ENCODE results near the gene ZSCAN25.

The ZSCAN25 gene

DNA sequence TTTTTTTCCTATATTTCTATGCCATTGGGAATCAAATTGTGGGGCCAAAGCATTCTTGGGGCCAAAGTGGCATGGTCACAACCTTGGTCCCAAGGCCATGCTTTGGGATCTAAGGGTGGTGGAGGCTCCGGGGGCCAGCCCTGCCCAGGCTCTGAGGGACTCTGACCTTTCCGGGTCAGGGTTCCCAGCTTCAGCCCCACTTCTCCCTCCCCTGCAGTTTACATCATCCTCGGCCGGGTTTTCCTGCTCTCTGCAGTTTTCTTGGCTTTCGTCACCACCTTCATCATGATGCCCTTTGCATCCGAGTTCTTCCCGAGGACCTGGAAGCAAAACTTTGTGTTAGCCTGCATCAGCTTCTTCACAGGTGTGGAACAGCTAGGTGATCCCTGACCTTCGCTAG is 10.2 kb upstream of the ZSCAN25 start:
- no peak overlapping the region for H3K18ac ChIP-seq (ENCODE audit: low read length)
- H3K4me2 ChIP-seq (ENCODE audit: low read length), result no peak overlapping the region
- no peaks in the 10 kb centered on the region for H3K27me3 ChIP-seq (ENCODE audit: insufficient read depth, low read length, poor library complexity)
- H3K4ac ChIP-seq (ENCODE audit: low read depth, low read length), result no peak overlapping the region
- no peak overlapping the region for H3K23ac ChIP-seq (ENCODE audit: low read length)
- H3K56ac ChIP-seq (ENCODE audit: low read length), result no peak overlapping the region
- no peak overlapping the region for H4K5ac ChIP-seq (ENCODE audit: low read length)
- H3K79me2 ChIP-seq (ENCODE audit: control insufficient read depth, insufficient read depth, low read length), result no peaks in the 10 kb centered on the region
- no peak overlapping the region for H3K27ac ChIP-seq (ENCODE audit: low read depth, low read length)
- H2AK5ac ChIP-seq (ENCODE audit: low read length), result no peak overlapping the region
- H2BK5ac ChIP-seq (ENCODE audit: low read length), result no peak overlapping the region
- no peaks in the 10 kb centered on the region for H3K36me3 ChIP-seq (ENCODE audit: control insufficient read depth, insufficient read depth, low read length)
- no peak overlapping the region for H3K9ac ChIP-seq (ENCODE audit: low read length)
- no peak overlapping the region for H4K8ac ChIP-seq (ENCODE audit: low read depth, low read length)
- no peak for DNase-seq
- no CpG with 5 or more reads among the region's 8 CpGs for WGBS (ENCODE audit: extremely low coverage, insufficient coverage, low lambda C conversion rate)
- H3K4me3 ChIP-seq (ENCODE audit: low read length), result no peak overlapping the region
- no peaks in the 10 kb centered on the region for H3K4me1 ChIP-seq (ENCODE audit: control insufficient read depth, low read depth, low read length)
- H3K79me1 ChIP-seq (ENCODE audit: low read length), result no peaks in the 10 kb centered on the region
- H2BK120ac ChIP-seq (ENCODE audit: low read depth, low read length), result no peak overlapping the region
- no peak overlapping the region for H2BK15ac ChIP-seq (replicated peaks; ENCODE audit: low read depth)

DNA sequence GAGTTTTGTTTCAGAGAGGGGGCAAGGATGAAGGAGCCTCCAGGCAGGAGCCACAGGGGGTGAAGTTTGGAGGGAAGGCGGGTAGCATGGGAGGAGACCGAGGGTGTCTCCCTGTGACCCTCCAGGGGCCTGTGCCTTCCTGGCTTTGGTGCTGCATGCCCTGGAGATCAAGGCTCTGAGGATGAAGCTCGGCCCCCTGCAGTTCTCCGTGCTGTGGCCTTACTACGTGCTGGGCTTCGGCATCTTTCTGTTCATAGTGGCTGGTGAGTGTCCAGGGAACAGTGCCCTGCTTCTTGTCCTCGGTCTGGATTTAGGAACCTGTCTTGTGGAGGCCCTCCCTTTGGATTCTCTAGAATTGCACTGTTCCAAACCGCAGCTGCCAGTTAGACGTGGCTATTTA is 9.2 kb upstream of the ZSCAN25 start:
- H2BK15ac ChIP-seq (replicated peaks; ENCODE audit: low read depth), result no peak overlapping the region
- H3K27me3 ChIP-seq (ENCODE audit: insufficient read depth, low read length, poor library complexity), result no peaks in the 10 kb centered on the region
- H3K4me3 ChIP-seq (ENCODE audit: low read length), result no peak overlapping the region
- no peaks in the 10 kb centered on the region for H3K4me1 ChIP-seq (ENCODE audit: control insufficient read depth, low read depth, low read length)
- no peak overlapping the region for H3K23ac ChIP-seq (ENCODE audit: low read length)
- no peak overlapping the region for H4K8ac ChIP-seq (ENCODE audit: low read depth, low read length)
- no peak overlapping the region for H2BK120ac ChIP-seq (ENCODE audit: low read depth, low read length)
- H3K18ac ChIP-seq (ENCODE audit: low read length), result no peak overlapping the region
- DNase-seq, result no peak
- no peak overlapping the region for H4K5ac ChIP-seq (ENCODE audit: low read length)
- no peak overlapping the region for H2BK5ac ChIP-seq (ENCODE audit: low read length)
- no peak overlapping the region for H3K4me2 ChIP-seq (ENCODE audit: low read length)
- no CpG with 5 or more reads among the region's 9 CpGs for WGBS (ENCODE audit: extremely low coverage, insufficient coverage, low lambda C conversion rate)
- H3K79me2 ChIP-seq (ENCODE audit: control insufficient read depth, insufficient read depth, low read length), result no peaks in the 10 kb centered on the region
- H3K79me1 ChIP-seq (ENCODE audit: low read length), result no peaks in the 10 kb centered on the region
- H3K27ac ChIP-seq (ENCODE audit: low read depth, low read length), result no peak overlapping the region
- no peaks in the 10 kb centered on the region for H3K36me3 ChIP-seq (ENCODE audit: control insufficient read depth, insufficient read depth, low read length)
- no peak overlapping the region for H2AK5ac ChIP-seq (ENCODE audit: low read length)
- H3K9ac ChIP-seq (ENCODE audit: low read length), result no peak overlapping the region
- no peak overlapping the region for H3K56ac ChIP-seq (ENCODE audit: low read length)
- no peak overlapping the region for H3K4ac ChIP-seq (ENCODE audit: low read depth, low read length)

DNA sequence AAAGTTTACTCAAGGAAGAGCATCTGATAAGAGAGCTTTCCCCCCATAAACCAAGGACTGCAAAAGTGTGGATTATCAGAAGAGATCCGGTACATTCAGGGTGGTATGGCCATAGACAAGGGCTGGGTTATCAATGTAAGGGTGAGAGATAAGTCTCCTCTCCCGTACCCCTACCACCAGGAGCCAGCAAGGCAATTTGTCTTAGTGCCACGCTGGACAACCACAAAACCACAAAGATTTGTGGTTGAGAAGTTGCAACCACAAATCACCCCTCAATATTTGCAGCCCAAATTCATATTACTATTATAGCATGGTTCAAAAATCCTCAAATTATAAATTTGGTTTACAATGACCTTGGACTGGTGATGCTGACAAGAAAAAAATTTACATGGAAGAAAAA is 2.3 kb upstream of the ZSCAN25 start:
- no peak overlapping the region for H3K27ac ChIP-seq (ENCODE audit: low read depth, low read length)
- no CpG with 5 or more reads among the region's 3 CpGs for WGBS (ENCODE audit: extremely low coverage, insufficient coverage, low lambda C conversion rate)
- no peak overlapping the region for H4K5ac ChIP-seq (ENCODE audit: low read length)
- H4K8ac ChIP-seq (ENCODE audit: low read depth, low read length), result no peak overlapping the region
- H3K9ac ChIP-seq (ENCODE audit: low read length), result no peak overlapping the region
- H3K18ac ChIP-seq (ENCODE audit: low read length), result no peak overlapping the region
- peaks cover 3% of the 10 kb centered on the region for H3K36me3 ChIP-seq (ENCODE audit: control insufficient read depth, insufficient read depth, low read length)
- no peak overlapping the region for H3K56ac ChIP-seq (ENCODE audit: low read length)
- no peak overlapping the region for H2BK120ac ChIP-seq (ENCODE audit: low read depth, low read length)
- H3K79me2 ChIP-seq (ENCODE audit: control insufficient read depth, insufficient read depth, low read length), result peaks cover 5% of the 10 kb centered on the region
- H3K4me3 ChIP-seq (ENCODE audit: low read length), result no peak overlapping the region
- H3K79me1 ChIP-seq (ENCODE audit: low read length), result peaks cover 4% of the 10 kb centered on the region
- no peak overlapping the region for H2AK5ac ChIP-seq (ENCODE audit: low read length)
- H3K4me1 ChIP-seq (ENCODE audit: control insufficient read depth, low read depth, low read length), result no peaks in the 10 kb centered on the region
- H3K27me3 ChIP-seq (ENCODE audit: insufficient read depth, low read length, poor library complexity), result no peaks in the 10 kb centered on the region
- no peak overlapping the region for H3K4me2 ChIP-seq (ENCODE audit: low read length)
- no peak for DNase-seq
- H2BK15ac ChIP-seq (replicated peaks; ENCODE audit: low read depth), result no peak overlapping the region
- no peak overlapping the region for H3K4ac ChIP-seq (ENCODE audit: low read depth, low read length)
- H3K23ac ChIP-seq (ENCODE audit: low read length), result no peak overlapping the region
- H2BK5ac ChIP-seq (ENCODE audit: low read length), result no peak overlapping the region

DNA sequence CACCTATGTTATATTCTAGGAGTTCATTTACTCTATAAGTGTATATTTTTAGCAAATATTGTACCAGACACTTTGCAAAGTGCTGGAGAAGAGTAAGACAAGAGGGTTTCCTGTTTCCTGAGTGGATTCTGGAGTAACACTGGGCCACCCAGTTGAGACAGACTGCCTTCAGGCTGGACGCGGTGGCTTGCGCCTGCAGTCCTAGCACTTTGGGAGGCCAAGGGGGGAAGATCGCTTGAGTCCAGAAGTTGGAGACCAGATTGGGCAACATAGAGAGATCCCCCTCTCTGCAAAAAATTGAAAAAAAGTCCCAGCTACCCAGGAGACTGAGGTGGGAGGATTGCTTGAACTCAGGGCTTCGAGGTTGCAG is 772 bp upstream of the ZSCAN25 start:
- Histone ChIP-seq H3K4me3 (ENCODE audit: low read length) (no peak overlapping the region), H3K9ac (ENCODE audit: low read length) (no peak overlapping the region), H3K4me1 (ENCODE audit: control insufficient read depth, low read depth, low read length) (no peaks in the 10 kb centered on the region), H2BK15ac (replicated peaks; ENCODE audit: low read depth) (no peak overlapping the region), H3K56ac (ENCODE audit: low read length) (no peak overlapping the region), H3K79me1 (ENCODE audit: low read length) (peaks cover 4% of the 10 kb centered on the region), H3K4ac (ENCODE audit: low read depth, low read length) (no peak overlapping the region), H3K23ac (ENCODE audit: low read length) (no peak overlapping the region), H3K79me2 (ENCODE audit: control insufficient read depth, insufficient read depth, low read length) (peaks cover 5% of the 10 kb centered on the region), H3K18ac (ENCODE audit: low read length) (no peak overlapping the region), H2AK5ac (ENCODE audit: low read length) (no peak overlapping the region), H3K36me3 (ENCODE audit: control insufficient read depth, insufficient read depth, low read length) (peaks cover 6% of the 10 kb centered on the region), H2BK120ac (ENCODE audit: low read depth, low read length) (no peak overlapping the region), H4K5ac (ENCODE audit: low read length) (peak overlapping the region; percentile 21), H4K8ac (ENCODE audit: low read depth, low read length) (no peak overlapping the region), H3K27me3 (ENCODE audit: insufficient read depth, low read length, poor library complexity) (no peaks in the 10 kb centered on the region), H2BK5ac (ENCODE audit: low read length) (no peak overlapping the region), H3K27ac (ENCODE audit: low read depth, low read length) (no peak overlapping the region), H3K4me2 (ENCODE audit: low read length) (no peak overlapping the region)
- WGBS (ENCODE audit: extremely low coverage, insufficient coverage, low lambda C conversion rate), result no CpG with 5 or more reads among the region's 5 CpGs
- DNase-seq, result no peak

DNA sequence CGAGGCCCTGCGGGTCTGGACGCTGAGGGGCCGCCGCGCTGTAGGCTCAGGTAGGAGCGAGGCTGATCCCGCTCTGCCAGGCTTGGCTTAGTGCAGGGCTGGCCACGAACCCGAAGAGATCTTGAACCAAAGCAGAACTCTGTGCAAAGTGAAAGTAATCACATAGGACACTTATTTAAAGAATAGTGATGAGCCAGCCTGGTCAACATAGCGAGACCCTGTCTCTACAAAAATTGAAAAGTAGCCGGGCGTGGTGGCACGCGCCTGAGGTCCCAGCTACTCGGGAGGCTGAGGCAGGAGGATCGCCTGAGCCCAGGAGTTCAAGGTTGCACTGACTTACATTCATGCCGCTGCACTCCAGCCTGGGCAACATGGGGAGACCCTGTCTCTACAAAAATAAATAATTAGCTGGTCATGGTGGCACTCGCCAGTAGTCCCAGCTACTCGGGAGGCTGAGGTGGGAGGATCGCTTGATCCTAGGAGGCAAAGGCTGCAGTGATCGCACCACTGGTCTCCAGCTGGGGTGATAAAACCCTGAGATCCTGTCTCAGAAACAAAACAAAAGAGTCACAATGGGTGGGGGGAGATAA is 541 bp downstream of the ZSCAN25 start:
- peak overlapping the region; percentile 83 for H2BK5ac ChIP-seq (ENCODE audit: low read length)
- no peak overlapping the region for H2BK15ac ChIP-seq (replicated peaks; ENCODE audit: low read depth)
- H3K56ac ChIP-seq (ENCODE audit: low read length), result peak overlapping the region; percentile 99
- H2AK5ac ChIP-seq (ENCODE audit: low read length), result no peak overlapping the region
- H3K27ac ChIP-seq (ENCODE audit: low read depth, low read length), result peak overlapping the region; percentile 88
- H3K79me1 ChIP-seq (ENCODE audit: low read length), result peaks cover 4% of the 10 kb centered on the region
- WGBS (ENCODE audit: extremely low coverage, insufficient coverage, low lambda C conversion rate), result no CpG with 5 or more reads among the region's 22 CpGs
- peak; percentile 86 for DNase-seq
- no peaks in the 10 kb centered on the region for H3K4me1 ChIP-seq (ENCODE audit: control insufficient read depth, low read depth, low read length)
- H4K8ac ChIP-seq (ENCODE audit: low read depth, low read length), result peak overlapping the region; percentile 30
- peak overlapping the region; percentile 97 for H3K9ac ChIP-seq (ENCODE audit: low read length)
- H4K5ac ChIP-seq (ENCODE audit: low read length), result no peak overlapping the region
- no peaks in the 10 kb centered on the region for H3K27me3 ChIP-seq (ENCODE audit: insufficient read depth, low read length, poor library complexity)
- no peak overlapping the region for H3K23ac ChIP-seq (ENCODE audit: low read length)
- H3K36me3 ChIP-seq (ENCODE audit: control insufficient read depth, insufficient read depth, low read length), result peaks cover 6% of the 10 kb centered on the region
- H3K4ac ChIP-seq (ENCODE audit: low read depth, low read length), result peak overlapping the region; percentile 57
- peaks cover 5% of the 10 kb centered on the region for H3K79me2 ChIP-seq (ENCODE audit: control insufficient read depth, insufficient read depth, low read length)
- peak overlapping the region; percentile 72 for H3K4me2 ChIP-seq (ENCODE audit: low read length)
- H3K4me3 ChIP-seq (ENCODE audit: low read length), result peak overlapping the region; percentile 98
- peak overlapping the region; percentile 64 for H2BK120ac ChIP-seq (ENCODE audit: low read depth, low read length)
- H3K18ac ChIP-seq (ENCODE audit: low read length), result peak overlapping the region; percentile 42

DNA sequence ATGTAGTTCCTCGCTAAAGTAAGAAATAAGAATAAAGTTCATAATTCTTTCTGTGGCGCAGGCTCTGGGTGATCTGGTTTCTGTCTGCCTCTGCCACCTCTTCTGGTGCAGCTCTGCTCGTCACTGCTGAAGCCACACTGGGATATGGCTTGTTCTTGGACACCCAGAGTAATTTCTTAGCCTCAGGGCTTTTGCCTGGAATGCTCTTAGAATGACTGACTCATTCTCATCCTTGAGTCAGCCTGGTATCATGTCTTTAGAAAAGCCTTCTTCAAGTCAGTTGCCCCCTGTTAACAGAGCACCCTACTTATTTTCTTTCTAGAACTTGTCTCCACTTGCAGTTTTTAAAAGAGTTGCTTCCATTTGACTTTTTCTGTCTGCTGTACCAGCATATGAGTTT is 2.0 kb downstream of the ZSCAN25 start:
- H3K36me3 ChIP-seq (ENCODE audit: control insufficient read depth, insufficient read depth, low read length), result peaks cover 11% of the 10 kb centered on the region
- H3K4me1 ChIP-seq (ENCODE audit: control insufficient read depth, low read depth, low read length), result no peaks in the 10 kb centered on the region
- H3K27ac ChIP-seq (ENCODE audit: low read depth, low read length), result no peak overlapping the region
- DNase-seq, result peak; percentile 73
- no peak overlapping the region for H3K56ac ChIP-seq (ENCODE audit: low read length)
- H3K4me2 ChIP-seq (ENCODE audit: low read length), result no peak overlapping the region
- no peak overlapping the region for H2BK120ac ChIP-seq (ENCODE audit: low read depth, low read length)
- peaks cover 4% of the 10 kb centered on the region for H3K79me1 ChIP-seq (ENCODE audit: low read length)
- H3K79me2 ChIP-seq (ENCODE audit: control insufficient read depth, insufficient read depth, low read length), result peaks cover 5% of the 10 kb centered on the region
- no peak overlapping the region for H2BK15ac ChIP-seq (replicated peaks; ENCODE audit: low read depth)
- H3K23ac ChIP-seq (ENCODE audit: low read length), result no peak overlapping the region
- H4K5ac ChIP-seq (ENCODE audit: low read length), result no peak overlapping the region
- H3K9ac ChIP-seq (ENCODE audit: low read length), result no peak overlapping the region
- H3K18ac ChIP-seq (ENCODE audit: low read length), result no peak overlapping the region
- H4K8ac ChIP-seq (ENCODE audit: low read depth, low read length), result no peak overlapping the region
- no peaks in the 10 kb centered on the region for H3K27me3 ChIP-seq (ENCODE audit: insufficient read depth, low read length, poor library complexity)
- no CpG with 5 or more reads among the region's 3 CpGs for WGBS (ENCODE audit: extremely low coverage, insufficient coverage, low lambda C conversion rate)
- no peak overlapping the region for H3K4ac ChIP-seq (ENCODE audit: low read depth, low read length)
- no peak overlapping the region for H3K4me3 ChIP-seq (ENCODE audit: low read length)
- no peak overlapping the region for H2BK5ac ChIP-seq (ENCODE audit: low read length)
- H2AK5ac ChIP-seq (ENCODE audit: low read length), result no peak overlapping the region
